ENCODE data around the gene OR1A1. TPM values are rescaled to one million over a fixed set of nuclear protein-coding genes. Genes with fewer than 3 reads are reported as not detected.
"Not testable (repeated sequence)": the region's sequence is repeated elsewhere in the genome, so short reads cannot be mapped to it uniquely, and the experiment has no call there.

The OR1A1 gene
- total RNA-seq, 1 experiment from 2014 or later, result not detected

DNA sequence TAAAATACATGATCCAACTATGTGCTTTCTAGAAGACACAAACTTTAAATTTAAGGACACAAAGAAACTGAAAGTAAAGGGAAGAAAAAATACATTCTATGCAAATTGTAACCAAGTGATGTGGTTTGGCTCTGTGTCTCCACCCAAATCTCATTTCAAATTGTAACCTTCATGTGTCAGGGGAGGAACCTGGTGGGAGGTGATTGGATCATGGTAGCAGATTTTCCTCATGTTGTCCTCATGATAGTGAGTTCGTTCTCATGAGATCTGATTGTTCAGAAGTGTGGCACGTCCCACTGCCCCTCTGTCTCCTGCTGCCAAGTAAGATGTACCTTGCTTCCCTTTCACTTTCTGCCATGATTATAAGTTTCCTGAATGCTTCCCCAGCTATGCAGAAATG lies 15.0 kb downstream of the OR1A1 start:
- intact Hi-C loops (cut with micrococcal nuclease; ENCODE audit: unreplicated experiment), result no loop called here
- Mint-ChIP-seq H3K9me3 (ENCODE audit: low read depth, unreplicated experiment) (peaks cover 3% of the 10 kb centered on the region), H3K4me3 (ENCODE audit: low read depth, unreplicated experiment) (no peak overlapping the region), H3K4me1 (ENCODE audit: low read depth, unreplicated experiment) (no peaks in the 10 kb centered on the region), H3K27ac (ENCODE audit: unreplicated experiment) (no peak overlapping the region), H3K36me3 (ENCODE audit: insufficient read depth, unreplicated experiment) (no peaks in the 10 kb centered on the region), H3K27me3 (ENCODE audit: unreplicated experiment) (peaks cover 37% of the 10 kb centered on the region)
- CTCF ChIA-PET, result no interaction called here
- TF ChIP-seq CTCF (IDR thresholded peaks at IDR 0.05; ENCODE audit: unreplicated experiment), result no peak
- DNase-seq, result no peak
- no TSS peak for BruUV-seq (replicated peaks)

DNA sequence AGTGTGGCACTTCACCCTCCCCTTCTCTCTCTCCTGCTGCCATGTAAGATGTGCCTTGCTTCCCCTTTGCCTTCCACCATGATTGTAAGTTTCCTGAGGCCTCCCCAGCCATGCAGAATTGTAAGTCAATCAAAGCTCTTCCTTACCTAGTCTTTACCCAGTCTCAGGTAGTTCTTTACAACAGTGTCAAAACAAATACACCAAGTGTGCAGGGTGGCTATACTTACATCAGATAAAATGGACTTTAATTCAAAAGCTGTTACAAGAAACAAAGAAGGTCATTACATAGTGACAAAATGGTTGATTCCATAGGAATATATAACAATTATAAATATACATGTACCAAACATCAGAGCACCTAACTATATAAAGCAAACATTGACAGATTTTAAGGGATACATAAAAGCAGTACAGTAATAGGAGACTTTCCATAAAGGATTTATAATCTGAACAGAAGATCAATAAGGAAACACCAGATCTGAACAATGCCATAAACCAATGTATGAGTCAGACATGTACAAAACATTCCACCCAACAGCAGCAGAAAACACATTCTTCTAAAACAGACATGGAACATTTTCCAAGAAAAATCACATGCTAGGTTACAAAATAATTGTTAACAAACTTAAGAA lies 17.4 kb downstream of the OR1A1 start:
- BruUV-seq (replicated peaks); intact Hi-C loops (cut with micrococcal nuclease; ENCODE audit: unreplicated experiment); CTCF ChIA-PET; H3K36me3 Mint-ChIP-seq (ENCODE audit: insufficient read depth, unreplicated experiment); H3K4me3 Mint-ChIP-seq (ENCODE audit: low read depth, unreplicated experiment); H3K9me3 Mint-ChIP-seq (ENCODE audit: low read depth, unreplicated experiment); DNase-seq; H3K4me1 Mint-ChIP-seq (ENCODE audit: low read depth, unreplicated experiment); H3K27ac Mint-ChIP-seq (ENCODE audit: unreplicated experiment): not testable (repeated sequence)
- peaks cover 24% of the 10 kb centered on the region for H3K27me3 Mint-ChIP-seq (ENCODE audit: unreplicated experiment)

GRCh38 chr17:3232300-3232699 lies 24.8 kb downstream of the OR1A1 start:
- H3K36me3 Mint-ChIP-seq (ENCODE audit: insufficient read depth, unreplicated experiment); H3K27ac Mint-ChIP-seq (ENCODE audit: unreplicated experiment); H3K4me3 Mint-ChIP-seq (ENCODE audit: low read depth, unreplicated experiment); H3K9me3 Mint-ChIP-seq (ENCODE audit: low read depth, unreplicated experiment); H3K27me3 Mint-ChIP-seq (ENCODE audit: unreplicated experiment); BruUV-seq (replicated peaks); DNase-seq; CTCF ChIA-PET; H3K4me1 Mint-ChIP-seq (ENCODE audit: low read depth, unreplicated experiment); intact Hi-C loops (cut with micrococcal nuclease; ENCODE audit: unreplicated experiment): not testable (repeated sequence)

GRCh38 chr17:3238685-3239084 lies 31.2 kb downstream of the OR1A1 start:
- H3K27me3 Mint-ChIP-seq (ENCODE audit: unreplicated experiment); H3K27ac Mint-ChIP-seq (ENCODE audit: unreplicated experiment); BruUV-seq (replicated peaks); H3K4me1 Mint-ChIP-seq (ENCODE audit: low read depth, unreplicated experiment); DNase-seq; intact Hi-C loops (cut with micrococcal nuclease; ENCODE audit: unreplicated experiment); H3K4me3 Mint-ChIP-seq (ENCODE audit: low read depth, unreplicated experiment); H3K9me3 Mint-ChIP-seq (ENCODE audit: low read depth, unreplicated experiment); CTCF ChIA-PET; H3K36me3 Mint-ChIP-seq (ENCODE audit: insufficient read depth, unreplicated experiment): not testable (repeated sequence)

DNA sequence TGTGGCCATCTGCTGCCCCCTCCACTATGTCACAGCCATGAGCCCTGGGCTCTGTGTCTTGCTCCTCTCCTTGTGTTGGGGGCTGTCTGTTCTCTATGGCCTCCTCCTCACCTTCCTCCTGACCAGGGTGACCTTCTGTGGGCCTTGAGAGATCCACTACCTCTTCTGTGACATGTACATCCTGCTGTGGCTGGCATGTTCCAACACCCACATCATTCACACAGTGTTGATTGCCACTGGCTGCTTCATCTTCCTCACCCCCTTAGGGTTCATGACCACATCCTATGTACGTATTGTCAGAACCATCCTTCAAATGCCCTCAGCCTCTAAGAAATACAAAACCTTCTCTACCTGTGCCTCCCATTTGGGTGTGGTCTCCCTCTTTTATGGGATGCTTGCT lies 33.6 kb downstream of the OR1A1 start:
- H3K27ac Mint-ChIP-seq (ENCODE audit: unreplicated experiment); H3K27me3 Mint-ChIP-seq (ENCODE audit: unreplicated experiment); H3K36me3 Mint-ChIP-seq (ENCODE audit: insufficient read depth, unreplicated experiment); H3K4me3 Mint-ChIP-seq (ENCODE audit: low read depth, unreplicated experiment); CTCF ChIA-PET; H3K9me3 Mint-ChIP-seq (ENCODE audit: low read depth, unreplicated experiment); intact Hi-C loops (cut with micrococcal nuclease; ENCODE audit: unreplicated experiment); BruUV-seq (replicated peaks); DNase-seq; H3K4me1 Mint-ChIP-seq (ENCODE audit: low read depth, unreplicated experiment): not testable (repeated sequence)

- H3K36me3 Mint-ChIP-seq (ENCODE audit: insufficient read depth, unreplicated experiment); DNase-seq; H3K27me3 Mint-ChIP-seq (ENCODE audit: unreplicated experiment); H3K27ac Mint-ChIP-seq (ENCODE audit: unreplicated experiment); CTCF ChIA-PET; H3K4me1 Mint-ChIP-seq (ENCODE audit: low read depth, unreplicated experiment); intact Hi-C loops (cut with micrococcal nuclease; ENCODE audit: unreplicated experiment); H3K4me3 Mint-ChIP-seq (ENCODE audit: low read depth, unreplicated experiment); BruUV-seq (replicated peaks); H3K9me3 Mint-ChIP-seq (ENCODE audit: low read depth, unreplicated experiment): not testable (repeated sequence)
These were observed 37.4 kb downstream of the OR1A1 start for GRCh38 chr17:3244841-3245240.

GRCh38 chr17:3249013-3249412 lies 41.5 kb downstream of the OR1A1 start:
- H3K27me3 Mint-ChIP-seq (ENCODE audit: unreplicated experiment); H3K4me3 Mint-ChIP-seq (ENCODE audit: low read depth, unreplicated experiment); H3K9me3 Mint-ChIP-seq (ENCODE audit: low read depth, unreplicated experiment); H3K4me1 Mint-ChIP-seq (ENCODE audit: low read depth, unreplicated experiment); H3K36me3 Mint-ChIP-seq (ENCODE audit: insufficient read depth, unreplicated experiment); DNase-seq; H3K27ac Mint-ChIP-seq (ENCODE audit: unreplicated experiment); BruUV-seq (replicated peaks); intact Hi-C loops (cut with micrococcal nuclease; ENCODE audit: unreplicated experiment); CTCF ChIA-PET: not testable (repeated sequence)

All from Calu3 (cell line).